ENCODE results near the gene HOXA6. TPM values are rescaled to one million over a fixed set of nuclear protein-coding genes. Genes with fewer than 3 reads are reported as not detected.

HOXA6 gene
- total and polyA plus RNA-seq, 2 of the 4 experiments (the other 2 are of a cell fraction), result 1.4 to 1.8 TPM

DNA sequence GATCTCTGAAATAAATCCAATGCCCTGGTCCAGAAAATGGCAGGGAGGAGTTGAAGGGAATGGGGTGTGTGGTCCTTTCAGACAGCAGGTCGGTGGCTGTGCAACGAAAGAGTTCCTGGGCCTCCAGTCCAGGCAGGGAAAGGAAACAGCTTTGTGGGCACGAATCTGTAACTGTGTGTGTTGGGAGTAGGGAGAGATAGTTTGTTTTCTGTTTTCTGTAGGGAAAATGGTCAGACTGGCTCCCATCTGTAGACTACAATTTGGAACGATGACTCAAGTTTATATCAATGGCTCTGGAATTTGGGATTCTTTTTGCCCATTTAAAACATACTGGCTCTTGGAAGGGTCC, 20.3 kb upstream of the HOXA6 start:
- no peak overlapping the region for H2BK20ac ChIP-seq (ENCODE audit: low read depth, low read length)
- H3K79me1 ChIP-seq (ENCODE audit: low read depth in 1 of 2, low read length in 2 of 2), result no peaks in the 10 kb centered on the region
- peaks cover 91% of the 10 kb centered on the region for H3K27me3 ChIP-seq (ENCODE audit: control insufficient read depth, insufficient read depth, low read length)
- in situ Hi-C loops (cut with MboI; ENCODE audit: low sequenced_read_pairs) (no loop called here), dilution Hi-C loops (cut with HindIII; ENCODE audit: low sequenced_read_pairs, unreplicated experiment) (no loop called here), intact Hi-C loops (cut with micrococcal nuclease) (loop anchor here (10.0 kb wide), 1 partner anchor 1913 kb away; no protein-coding TSS in a partner anchor)
- no peak overlapping the region for H3K4me3 ChIP-seq (ENCODE audit: insufficient read depth, low read depth, low read length)
- H3K4me1 ChIP-seq (ENCODE audit: control insufficient read depth, insufficient read depth, low read length), result no peaks in the 10 kb centered on the region
- H3K56ac ChIP-seq (ENCODE audit: extremely low read depth, insufficient read depth, low read length), result no peak overlapping the region
- POLR2A ChIA-PET (ENCODE audit: unreplicated experiment), result no interaction called here
- no peak overlapping the region for H4K91ac ChIP-seq (ENCODE audit: insufficient read depth, low read depth, low read length)
- no peak overlapping the region for H3K4me2 ChIP-seq (ENCODE audit: low read depth, low read length)
- H3K9me1 ChIP-seq (ENCODE audit: insufficient read depth, low read length), result no peaks in the 10 kb centered on the region
- H3K18ac ChIP-seq (ENCODE audit: low read depth, low read length), result no peak overlapping the region
- H3K9ac ChIP-seq (ENCODE audit: low read depth, low read length), result no peak overlapping the region
- H4K8ac ChIP-seq (ENCODE audit: low read depth in 2 of 2, low read length in 2 of 2), result no peak overlapping the region
- H2AK9ac ChIP-seq (replicated peaks; ENCODE audit: low read depth, low read length, poor library complexity), result no peak overlapping the region
- H3K4ac ChIP-seq (ENCODE audit: low read depth, low read length), result no peak overlapping the region
- ATAC-seq (ENCODE audit: low read depth), result no peak
- peaks cover 27% of the 10 kb centered on the region for H3K9me3 ChIP-seq (ENCODE audit: control insufficient read depth, insufficient read depth, low read length)
- no peaks in the 10 kb centered on the region for H3K36me3 ChIP-seq (ENCODE audit: control insufficient read depth, insufficient read depth, low read length)
- H2BK15ac ChIP-seq (ENCODE audit: low read depth, low read length), result no peak overlapping the region
- 60% methylated on average over 1 of the region's 4 CpGs; no CpG with 5 or more reads in 1 of the 2 experiments for WGBS, 2 experiments (ENCODE audit: extremely low coverage in 2 of 2, insufficient read length in 1 of 2)
- H2AK5ac ChIP-seq (ENCODE audit: low read depth, low read length), result no peak overlapping the region
- no peak for DNase-seq
- no peak overlapping the region for H3K23ac ChIP-seq (ENCODE audit: low read depth, low read length)
- no peak overlapping the region for H2BK120ac ChIP-seq (ENCODE audit: low read depth, low read length)
- TF ChIP-seq CEBPB (IDR thresholded peaks at IDR 0.05; ENCODE audit: low read depth, low read length) (no peak), RCOR1 (IDR thresholded peaks at IDR 0.05; ENCODE audit: insufficient replicate concordance, low read length) (no peak), POLR2A (IDR thresholded peaks at IDR 0.05; ENCODE audit: low read depth, low read length) (no peak)
- peaks cover 13% of the 10 kb centered on the region; the same call in 1 of the 2 replicates for H4K20me1 ChIP-seq (ENCODE audit: insufficient read depth, low read length)
- no peak overlapping the region for H2BK5ac ChIP-seq (ENCODE audit: low read depth, low read length, poor library complexity, severe bottlenecking)
- BruUV-seq (replicated peaks), result no TSS peak
- no peak overlapping the region for H3K14ac ChIP-seq (replicated peaks; ENCODE audit: low read depth, low read length)
- CTCF ChIA-PET, result interaction anchor here (0.6 to 0.7 kb wide), 3 partner anchors 11 to 486 kb away, joined by 3 to 4 read pairs (median 3); no protein-coding TSS in a partner anchor
- H2AFZ ChIP-seq (replicated peaks; ENCODE audit: low read length, poor library complexity), result no peak overlapping the region
- H3K27ac ChIP-seq (ENCODE audit: insufficient read depth, low read length), result no peak overlapping the region
- no peak overlapping the region for H4K5ac ChIP-seq (ENCODE audit: low read depth, low read length)
